HS-5 (cell line): Measurements from ENCODE around the gene PLCB1.

Experiments
- DNase-seq: peaks from one replicate; pipeline ENCODE4 v3.0.0-alpha.2; 2012; ENCODE audit warnings: low read depth

Gene PLCB1

GRCh38 chr20:8301655-8302054 is 169.6 kb downstream of the PLCB1 start:
- no peak for DNase-seq

GRCh38 chr20:8303651-8304050 is 171.6 kb downstream of the PLCB1 start:
- DNase-seq = no peak

- DNase-seq = no peak
Measured at GRCh38 chr20:8304124-8304816, 172.2 kb downstream of the PLCB1 start.

GRCh38 chr20:8305449-8305978 is 173.4 kb downstream of the PLCB1 start:
- no peak for DNase-seq

GRCh38 chr20:8306937-8307336 is 174.9 kb downstream of the PLCB1 start:
- DNase-seq = no peak

- DNase-seq = no peak
Measured at GRCh38 chr20:8309634-8310033, 177.6 kb downstream of the PLCB1 start.

GRCh38 chr20:8310618-8311017 is 178.6 kb downstream of the PLCB1 start:
- DNase-seq = no peak

GRCh38 chr20:8313073-8313472 is 181.0 kb downstream of the PLCB1 start:
- no peak for DNase-seq

- no peak for DNase-seq
Measured at GRCh38 chr20:8315639-8316573, 183.8 kb downstream of the PLCB1 start.

- no peak for DNase-seq
Measured at GRCh38 chr20:8317448-8317847, 185.4 kb downstream of the PLCB1 start.

GRCh38 chr20:8318965-8319625 is 187.0 kb downstream of the PLCB1 start:
- DNase-seq = no peak

- DNase-seq = no peak
Measured at GRCh38 chr20:8320306-8320705, 188.2 kb downstream of the PLCB1 start.

GRCh38 chr20:8321001-8321400 is 188.9 kb downstream of the PLCB1 start:
- no peak for DNase-seq

GRCh38 chr20:8322662-8323217 is 190.7 kb downstream of the PLCB1 start:
- no peak for DNase-seq

- DNase-seq = no peak
Measured at GRCh38 chr20:8326191-8326590, 194.1 kb downstream of the PLCB1 start.

GRCh38 chr20:8326899-8327298 is 194.8 kb downstream of the PLCB1 start:
- no peak for DNase-seq

GRCh38 chr20:8328189-8328588 is 196.1 kb downstream of the PLCB1 start:
- no peak for DNase-seq

- DNase-seq = no peak
Measured at GRCh38 chr20:8330319-8330784, 198.3 kb downstream of the PLCB1 start.

- no peak for DNase-seq
Measured at GRCh38 chr20:8330785-8331695, 199.0 kb downstream of the PLCB1 start.

GRCh38 chr20:8331740-8332412 is 199.8 kb downstream of the PLCB1 start:
- no peak for DNase-seq
